A673 (cell line): ENCODE measurements around the gene CRACR2B.

ENCODE experiments used
- EZH2 ChIP-seq: fragments of 200-600 bp; sonication (generic); IDR thresholded peaks from 2 replicates; pipeline ENCODE4 v1.6.1; 2017; ENCODE audit warnings: borderline replicate concordance, low read depth, mild to moderate bottlenecking, mixed read lengths, antibody characterized with exemption, low read length; ENCODE audit not compliant: poor library complexity, severe bottlenecking
- TF ChIP-seq, protein P1 (sequence below): fragments of 300-800, 200-600 bp; sonication (generic); conservative IDR thresholded peaks from 2 replicates; pipeline ENCODE4 v1.5.1; 2017; ENCODE audit warnings: low read depth, mild to moderate bottlenecking, antibody characterized with exemption, low read length, moderate library complexity, mixed read lengths

DNA sequence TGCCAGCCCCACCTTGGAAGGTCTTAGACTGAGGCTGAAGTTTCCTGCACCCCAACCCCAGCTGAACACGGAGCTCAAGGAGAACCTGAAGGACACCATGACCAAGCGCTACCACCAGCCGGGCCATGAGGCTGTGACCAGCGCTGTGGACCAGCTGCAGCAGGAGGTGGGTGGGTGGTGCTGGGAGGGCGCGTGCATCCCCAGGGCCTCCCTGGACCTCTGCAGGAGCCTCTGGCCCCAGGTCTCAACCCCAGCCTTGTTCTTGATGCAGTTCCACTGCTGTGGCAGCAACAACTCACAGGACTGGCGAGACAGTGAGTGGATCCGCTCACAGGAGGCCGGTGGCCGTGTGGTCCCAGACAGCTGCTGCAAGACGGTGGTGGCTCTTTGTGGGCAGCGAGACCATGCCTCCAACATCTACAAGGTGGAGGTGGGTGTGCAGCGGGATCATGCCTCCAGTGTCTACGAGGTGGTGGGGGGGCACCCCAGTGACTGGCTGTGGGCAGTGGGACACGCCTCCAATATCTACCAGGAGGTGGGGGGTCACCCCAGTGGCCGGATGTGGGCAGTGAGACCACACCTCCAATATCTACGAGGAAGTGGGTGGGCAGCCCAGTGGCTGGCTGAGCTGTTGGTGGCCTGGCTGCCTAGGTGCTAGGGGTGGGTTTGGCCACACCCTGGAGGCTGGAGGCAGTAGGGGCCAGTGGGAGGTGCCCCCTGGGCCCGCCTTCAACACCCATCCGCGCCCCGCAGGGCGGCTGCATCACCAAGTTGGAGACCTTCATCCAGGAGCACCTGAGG is 9.7 kb downstream of the CRACR2B start:
- TF ChIP-seq, protein P1, sequence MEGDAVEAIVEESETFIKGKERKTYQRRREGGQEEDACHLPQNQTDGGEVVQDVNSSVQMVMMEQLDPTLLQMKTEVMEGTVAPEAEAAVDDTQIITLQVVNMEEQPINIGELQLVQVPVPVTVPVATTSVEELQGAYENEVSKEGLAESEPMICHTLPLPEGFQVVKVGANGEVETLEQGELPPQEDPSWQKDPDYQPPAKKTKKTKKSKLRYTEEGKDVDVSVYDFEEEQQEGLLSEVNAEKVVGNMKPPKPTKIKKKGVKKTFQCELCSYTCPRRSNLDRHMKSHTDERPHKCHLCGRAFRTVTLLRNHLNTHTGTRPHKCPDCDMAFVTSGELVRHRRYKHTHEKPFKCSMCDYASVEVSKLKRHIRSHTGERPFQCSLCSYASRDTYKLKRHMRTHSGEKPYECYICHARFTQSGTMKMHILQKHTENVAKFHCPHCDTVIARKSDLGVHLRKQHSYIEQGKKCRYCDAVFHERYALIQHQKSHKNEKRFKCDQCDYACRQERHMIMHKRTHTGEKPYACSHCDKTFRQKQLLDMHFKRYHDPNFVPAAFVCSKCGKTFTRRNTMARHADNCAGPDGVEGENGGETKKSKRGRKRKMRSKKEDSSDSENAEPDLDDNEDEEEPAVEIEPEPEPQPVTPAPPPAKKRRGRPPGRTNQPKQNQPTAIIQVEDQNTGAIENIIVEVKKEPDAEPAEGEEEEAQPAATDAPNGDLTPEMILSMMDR, result no peak
- TF ChIP-seq EZH2, result no peak
